Measurements from ENCODE around the gene PLCH1. TPM values are rescaled to one million over a fixed set of nuclear protein-coding genes. Genes with fewer than 3 reads are reported as not detected.

Gene PLCH1
- polyA plus RNA-seq, 1 donor (not counting 4 experiments of a cell fraction or from before 2014, with no cell fraction given): 0.05 TPM

DNA sequence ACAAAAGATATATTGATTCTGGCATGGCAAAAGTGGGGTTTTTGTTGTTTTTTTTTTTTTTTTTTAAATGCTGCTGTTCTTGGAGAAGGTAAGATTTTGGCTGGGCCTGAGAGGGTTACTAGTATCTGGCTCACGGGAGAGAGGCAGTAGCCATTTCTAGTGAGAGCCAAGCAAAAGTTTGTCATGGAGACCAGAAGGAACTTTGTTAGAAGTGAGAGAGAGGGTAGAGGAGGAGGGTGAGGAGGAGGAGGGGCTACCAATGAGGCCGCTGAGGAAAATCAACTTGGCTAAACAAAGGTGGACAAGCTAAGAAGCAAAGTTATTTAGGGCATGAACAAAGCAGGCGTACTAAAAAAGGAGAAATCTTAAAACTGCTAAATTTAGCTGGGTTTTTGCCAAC lies 402.5 kb downstream of the PLCH1 start:
- Histone ChIP-seq H3K36me3 (ENCODE audit: control insufficient read depth in 2 of 2, extremely low read depth in 1 of 2, insufficient read depth in 2 of 2, low read length in 2 of 2) (no peaks in the 10 kb centered on the region), H3K9me1 (ENCODE audit: control insufficient read depth, extremely low read depth, insufficient read depth, low read length) (no peaks in the 10 kb centered on the region), H2AFZ (ENCODE audit: control insufficient read depth, low read length) (no peak overlapping the region), H4K20me1 (ENCODE audit: control insufficient read depth, extremely low read depth, insufficient read depth, low read length) (no peaks in the 10 kb centered on the region), H3K4me2 (ENCODE audit: control insufficient read depth, extremely low read depth, insufficient read depth, low read depth, low read length) (no peak overlapping the region), H3K4me1 (ENCODE audit: control insufficient read depth, extremely low read depth, insufficient read depth, low read length) (no peaks in the 10 kb centered on the region), H3K79me2 (ENCODE audit: control insufficient read depth, insufficient read depth, low read length) (no peaks in the 10 kb centered on the region), H3K4me3 (ENCODE audit: control insufficient read depth in 2 of 3, extremely low read depth in 1 of 3, insufficient read depth in 2 of 3, low read depth in 1 of 3, low read length in 3 of 3) (no peak overlapping the region), H3K9me3 (ENCODE audit: control insufficient read depth, low read depth, low read length) (no peaks in the 10 kb centered on the region), H3K27ac (ENCODE audit: control insufficient read depth, insufficient read depth, low read length) (no peak overlapping the region), H3K27me3 (ENCODE audit: control insufficient read depth, extremely low read depth, insufficient read depth, low read length) (no peaks in the 10 kb centered on the region), H3K9ac (ENCODE audit: control insufficient read depth, extremely low read depth, insufficient read depth, low read length) (no peak overlapping the region)
- FAIRE-seq (no peak), DNase-seq (ENCODE audit: low read depth, low spot score) (no peak)
- dilution Hi-C loops (cut with MboI; ENCODE audit: extremely low pct_ligation_motif_present, low sequenced_read_pairs): loop anchor here (25.0 kb wide), 1 partner anchor 555 kb away; no protein-coding TSS in a partner anchor
- TF ChIP-seq EZH2 (IDR thresholded peaks at IDR 0.05; ENCODE audit: low read length) (no peak), CTCF (optimal IDR thresholded peaks at IDR 0.05 in 1 of 3, IDR thresholded peaks at IDR 0.05 in 1 of 3, conservative IDR thresholded peaks at IDR 0.05 in 1 of 3; ENCODE audit: extremely low read depth in 1 of 3, insufficient read depth in 2 of 3, low read length in 3 of 3) (no peak)

DNA sequence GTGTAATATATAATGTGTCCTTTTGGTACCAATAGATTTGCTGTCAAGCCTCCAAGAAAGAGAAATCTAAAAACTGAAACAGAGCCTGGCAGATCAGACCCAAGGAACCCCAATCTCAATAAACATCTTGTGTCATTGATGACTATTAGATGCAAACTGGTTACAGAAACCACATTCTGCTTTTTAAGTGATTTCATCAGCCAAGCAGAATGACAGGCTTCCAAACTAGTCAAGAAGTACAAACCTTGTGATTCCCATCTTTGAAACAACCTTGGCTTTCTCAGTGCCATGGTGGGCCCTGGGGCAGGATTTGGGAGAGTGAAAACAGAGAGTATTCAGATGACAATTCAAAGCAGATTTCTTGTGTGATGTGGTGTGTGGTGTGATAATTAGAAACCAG lies 405.8 kb downstream of the PLCH1 start:
- Histone ChIP-seq H3K4me1 (ENCODE audit: control insufficient read depth, extremely low read depth, insufficient read depth, low read length) (no peaks in the 10 kb centered on the region), H3K9me3 (ENCODE audit: control insufficient read depth, low read depth, low read length) (no peaks in the 10 kb centered on the region), H3K79me2 (ENCODE audit: control insufficient read depth, insufficient read depth, low read length) (no peaks in the 10 kb centered on the region), H3K4me2 (ENCODE audit: control insufficient read depth, extremely low read depth, insufficient read depth, low read depth, low read length) (no peak overlapping the region), H4K20me1 (ENCODE audit: control insufficient read depth, extremely low read depth, insufficient read depth, low read length) (no peaks in the 10 kb centered on the region), H3K4me3 (ENCODE audit: control insufficient read depth in 2 of 3, extremely low read depth in 1 of 3, insufficient read depth in 2 of 3, low read depth in 1 of 3, low read length in 3 of 3) (no peak overlapping the region), H3K36me3 (ENCODE audit: control insufficient read depth in 2 of 2, extremely low read depth in 1 of 2, insufficient read depth in 2 of 2, low read length in 2 of 2) (no peaks in the 10 kb centered on the region), H2AFZ (ENCODE audit: control insufficient read depth, low read length) (no peak overlapping the region), H3K27ac (ENCODE audit: control insufficient read depth, insufficient read depth, low read length) (no peak overlapping the region), H3K9ac (ENCODE audit: control insufficient read depth, extremely low read depth, insufficient read depth, low read length) (no peak overlapping the region), H3K27me3 (ENCODE audit: control insufficient read depth, extremely low read depth, insufficient read depth, low read length) (no peaks in the 10 kb centered on the region), H3K9me1 (ENCODE audit: control insufficient read depth, extremely low read depth, insufficient read depth, low read length) (no peaks in the 10 kb centered on the region)
- FAIRE-seq (no peak), DNase-seq (ENCODE audit: low read depth, low spot score) (no peak)
- dilution Hi-C loops (cut with MboI; ENCODE audit: extremely low pct_ligation_motif_present, low sequenced_read_pairs): loop anchor here (25.0 kb wide), 1 partner anchor 552 kb away; no protein-coding TSS in a partner anchor
- TF ChIP-seq EZH2 (IDR thresholded peaks at IDR 0.05; ENCODE audit: low read length) (no peak), CTCF (optimal IDR thresholded peaks at IDR 0.05 in 1 of 3, IDR thresholded peaks at IDR 0.05 in 1 of 3, conservative IDR thresholded peaks at IDR 0.05 in 1 of 3; ENCODE audit: extremely low read depth in 1 of 3, insufficient read depth in 2 of 3, low read length in 3 of 3) (no peak)
